ENCODE measurements around the gene BAIAP2. TPM values are rescaled to one million over a fixed set of nuclear protein-coding genes. Genes with fewer than 3 reads are reported as not detected.

The BAIAP2 gene
- total RNA-seq, 1 donor from 2014 or later: 14.4 TPM

DNA sequence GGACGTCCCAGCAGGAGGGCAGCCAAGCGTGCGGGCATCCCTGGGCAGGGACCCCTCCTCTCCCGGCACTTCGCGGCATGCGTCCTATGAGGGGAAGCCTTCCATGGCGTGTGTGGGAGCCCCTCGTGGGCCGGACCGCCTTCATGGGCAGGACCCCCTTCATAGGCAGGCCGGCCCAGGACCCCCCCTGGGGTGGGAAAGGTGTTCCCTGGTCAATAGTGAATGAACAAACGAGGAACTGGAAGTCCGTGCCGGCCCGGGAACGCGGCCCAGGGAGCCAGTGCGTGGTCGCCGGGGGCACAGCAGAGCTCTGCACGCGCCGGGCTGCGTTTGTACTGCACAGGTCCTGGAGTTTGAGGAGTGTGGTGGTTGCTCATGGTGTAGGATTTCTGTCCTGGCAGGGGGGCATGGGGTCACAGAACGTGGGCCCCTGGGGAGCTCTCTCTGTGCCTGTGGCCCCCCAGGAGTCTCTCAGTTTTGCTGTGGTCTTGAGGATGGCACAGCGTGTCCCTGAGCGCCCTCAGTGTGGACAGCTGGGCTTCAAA lies 13.9 kb downstream of the BAIAP2 start:
- intact Hi-C loops (cut with DNase I): no loop called here
- Histone ChIP-seq H3K4me3 (no peak overlapping the region), H3K36me3 (no peaks in the 10 kb centered on the region), H3K9me3 (no peaks in the 10 kb centered on the region), H3K27me3 (no peaks in the 10 kb centered on the region), H3K4me1 (peaks cover 0 to 6% of the 10 kb centered on the region in 2 donors), H3K27ac (no peak overlapping the region)
- TF ChIP-seq, protein P1, sequence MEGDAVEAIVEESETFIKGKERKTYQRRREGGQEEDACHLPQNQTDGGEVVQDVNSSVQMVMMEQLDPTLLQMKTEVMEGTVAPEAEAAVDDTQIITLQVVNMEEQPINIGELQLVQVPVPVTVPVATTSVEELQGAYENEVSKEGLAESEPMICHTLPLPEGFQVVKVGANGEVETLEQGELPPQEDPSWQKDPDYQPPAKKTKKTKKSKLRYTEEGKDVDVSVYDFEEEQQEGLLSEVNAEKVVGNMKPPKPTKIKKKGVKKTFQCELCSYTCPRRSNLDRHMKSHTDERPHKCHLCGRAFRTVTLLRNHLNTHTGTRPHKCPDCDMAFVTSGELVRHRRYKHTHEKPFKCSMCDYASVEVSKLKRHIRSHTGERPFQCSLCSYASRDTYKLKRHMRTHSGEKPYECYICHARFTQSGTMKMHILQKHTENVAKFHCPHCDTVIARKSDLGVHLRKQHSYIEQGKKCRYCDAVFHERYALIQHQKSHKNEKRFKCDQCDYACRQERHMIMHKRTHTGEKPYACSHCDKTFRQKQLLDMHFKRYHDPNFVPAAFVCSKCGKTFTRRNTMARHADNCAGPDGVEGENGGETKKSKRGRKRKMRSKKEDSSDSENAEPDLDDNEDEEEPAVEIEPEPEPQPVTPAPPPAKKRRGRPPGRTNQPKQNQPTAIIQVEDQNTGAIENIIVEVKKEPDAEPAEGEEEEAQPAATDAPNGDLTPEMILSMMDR (IDR thresholded peaks at IDR 0.05): no peak
- no peak for DNase-seq (ENCODE audit: low spot score in 2 of 2)

DNA sequence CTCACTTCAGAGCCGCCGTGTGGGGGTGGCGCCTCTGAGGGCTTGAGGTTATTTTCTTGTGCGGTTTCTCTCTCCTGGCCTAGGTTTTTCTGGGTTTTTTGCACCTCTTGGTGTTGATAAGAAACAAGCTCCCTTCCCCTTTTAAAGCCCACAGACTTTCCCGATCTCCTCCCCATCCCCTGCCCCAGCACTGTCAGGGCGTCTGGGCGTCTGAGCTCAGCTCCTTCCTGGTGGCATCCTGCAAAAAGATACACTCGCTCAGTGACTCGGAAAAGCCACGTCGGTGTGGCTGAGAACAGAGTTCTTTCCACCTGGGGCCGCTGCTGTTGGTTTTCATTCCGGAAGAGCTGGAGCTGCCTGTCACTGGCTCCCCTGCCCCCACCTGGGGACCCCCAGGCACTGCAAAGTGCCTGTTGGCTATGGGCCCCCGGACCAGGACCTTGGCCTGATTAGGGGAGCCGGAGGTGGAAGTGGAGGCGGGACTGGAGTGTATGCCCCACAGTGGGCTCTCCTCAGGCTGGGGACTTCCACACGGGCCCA lies 14.5 kb downstream of the BAIAP2 start:
- DNase-seq (ENCODE audit: low spot score in 2 of 2): no peak
- Histone ChIP-seq H3K4me1 (peaks cover 0 to 6% of the 10 kb centered on the region in 2 donors), H3K9me3 (no peaks in the 10 kb centered on the region), H3K27ac (no peak overlapping the region), H3K36me3 (no peaks in the 10 kb centered on the region), H3K27me3 (no peaks in the 10 kb centered on the region), H3K4me3 (no peak overlapping the region)
- TF ChIP-seq, protein P1 (IDR thresholded peaks at IDR 0.05): no peak
- intact Hi-C loops (cut with DNase I): no loop called here

DNA sequence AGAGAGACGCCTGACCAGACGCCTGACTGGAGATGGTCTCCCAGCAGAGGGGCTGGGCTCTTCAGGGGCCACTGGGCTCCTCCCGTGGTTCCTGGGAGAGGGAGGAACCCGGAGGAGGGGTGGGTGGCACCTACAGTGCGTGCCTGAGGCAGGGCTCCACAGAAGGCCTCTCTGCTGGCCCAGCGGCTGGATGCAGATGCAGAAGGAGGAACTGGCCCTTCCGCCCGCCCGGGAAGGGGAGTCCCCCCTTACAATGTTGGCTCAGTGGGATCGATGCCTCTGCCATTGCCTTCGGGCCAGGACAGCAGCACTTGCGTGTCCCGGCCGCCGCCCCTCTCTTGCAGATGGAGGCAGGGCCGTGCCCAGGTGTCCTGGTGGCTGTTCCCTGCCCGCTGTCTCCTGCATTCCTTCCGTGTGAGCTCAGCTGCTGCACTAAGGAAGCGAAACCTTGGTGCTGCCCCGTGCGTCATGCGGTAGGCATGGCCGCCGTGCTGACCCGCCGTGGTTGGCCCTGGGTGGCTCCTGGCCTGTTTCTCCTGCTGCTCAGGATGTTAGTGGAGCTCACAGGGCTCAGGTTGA lies 15.1 kb downstream of the BAIAP2 start:
- Histone ChIP-seq H3K9me3 (no peaks in the 10 kb centered on the region), H3K4me3 (no peak overlapping the region), H3K4me1 (peaks cover 0 to 2% of the 10 kb centered on the region in 2 donors), H3K27me3 (no peaks in the 10 kb centered on the region), H3K27ac (no peak overlapping the region), H3K36me3 (no peaks in the 10 kb centered on the region)
- intact Hi-C loops (cut with DNase I): no loop called here
- TF ChIP-seq, protein P1 (IDR thresholded peaks at IDR 0.05): no peak
- DNase-seq (ENCODE audit: low spot score in 2 of 2): no peak

DNA sequence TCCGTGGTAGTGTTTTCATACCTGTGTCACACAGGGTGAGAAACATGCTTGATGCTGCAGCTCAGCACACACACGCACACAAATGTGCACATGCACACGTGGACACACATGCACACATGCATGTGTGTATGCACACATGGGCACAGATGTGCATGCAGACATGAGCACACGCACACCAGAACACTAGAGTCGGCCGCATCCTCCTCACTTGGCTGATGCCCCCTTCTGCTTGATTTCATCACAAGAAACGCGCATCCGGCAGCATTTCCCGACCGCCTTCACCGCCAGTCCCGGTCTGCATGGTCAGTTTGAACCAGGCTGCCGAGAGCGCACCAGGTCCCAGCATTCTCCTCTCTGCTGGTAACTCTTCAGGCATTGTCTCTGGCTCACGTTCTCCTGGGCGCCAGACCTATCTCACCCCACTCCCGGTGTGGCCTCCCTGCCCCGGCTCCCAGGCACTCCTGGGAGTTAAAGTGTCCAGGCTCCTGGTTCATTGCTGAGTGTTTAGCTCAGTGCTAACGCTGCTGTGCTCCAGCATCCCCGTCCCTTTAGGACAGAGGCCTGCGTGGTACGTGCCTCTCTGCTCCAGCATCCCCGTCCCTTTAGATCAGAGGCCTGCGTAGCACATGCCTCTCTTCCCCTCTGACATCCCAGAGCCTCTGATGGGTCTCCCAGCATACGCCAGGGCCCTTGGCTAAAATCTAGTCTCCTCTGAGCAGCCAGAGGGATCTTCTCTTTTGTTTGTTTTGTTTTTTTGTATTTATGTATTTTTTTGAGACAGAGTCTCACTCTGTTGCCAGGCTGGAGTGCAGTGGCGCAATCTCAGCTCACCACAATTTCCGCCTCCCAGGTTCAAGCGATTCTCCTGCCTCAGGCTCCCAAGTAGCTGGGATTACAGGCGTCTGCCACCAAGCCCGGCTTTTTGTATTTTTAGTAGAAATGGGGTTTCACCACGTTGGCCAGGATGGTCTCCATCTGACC lies 16.0 kb downstream of the BAIAP2 start:
- H3K4me3 ChIP-seq: no peak overlapping the region
- intact Hi-C loops (cut with DNase I): no loop called here
- H3K36me3 ChIP-seq: no peaks in the 10 kb centered on the region
- TF ChIP-seq, protein P1 (IDR thresholded peaks at IDR 0.05): no peak
- H3K4me1 ChIP-seq: no peaks in the 10 kb centered on the region
- no peaks in the 10 kb centered on the region for H3K27me3 ChIP-seq
- no peak overlapping the region for H3K27ac ChIP-seq
- H3K9me3 ChIP-seq: no peaks in the 10 kb centered on the region
- no peak for DNase-seq (ENCODE audit: low spot score in 2 of 2)

DNA sequence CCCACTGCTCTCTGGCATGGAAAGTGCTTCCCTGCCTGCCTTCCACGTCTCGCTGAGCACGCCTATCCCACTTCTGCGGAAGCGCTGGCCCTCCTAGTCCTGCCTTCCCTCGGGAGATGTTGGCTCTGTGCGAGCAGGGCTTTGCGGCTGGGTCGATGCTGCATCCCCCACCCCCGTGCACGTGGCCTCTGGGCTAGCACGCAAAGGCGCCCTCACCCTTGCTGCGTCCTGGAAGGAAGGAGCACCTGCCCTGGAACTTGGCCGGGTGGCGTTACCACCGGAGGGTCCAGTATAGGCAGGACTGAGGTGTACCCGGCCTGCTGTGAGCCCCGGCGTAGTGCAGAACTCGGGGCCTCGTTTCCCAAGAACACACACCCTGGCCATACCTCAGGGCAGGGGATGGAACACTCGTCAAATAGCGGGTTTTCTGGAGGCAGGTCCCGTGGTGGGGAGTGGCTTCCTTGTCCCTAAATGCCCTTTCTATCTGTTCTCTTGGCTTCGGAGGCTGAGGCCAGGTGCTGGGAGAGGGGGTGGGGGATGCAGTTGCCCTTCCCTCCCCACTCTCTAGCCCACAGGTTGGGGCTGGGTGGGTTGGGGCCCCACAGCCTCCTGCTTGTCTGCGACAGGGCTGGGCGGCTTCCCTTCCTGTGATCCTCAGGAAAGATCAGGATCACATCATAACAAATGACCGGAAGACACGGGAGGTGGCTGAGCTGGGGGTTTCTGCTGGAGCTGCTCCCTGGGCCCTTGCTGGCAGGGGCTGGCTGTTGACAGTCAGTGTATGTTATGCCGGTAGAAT lies 17.4 kb downstream of the BAIAP2 start:
- H3K4me1 ChIP-seq: no peaks in the 10 kb centered on the region
- TF ChIP-seq, protein P1 (IDR thresholded peaks at IDR 0.05): no peak
- DNase-seq (ENCODE audit: low spot score in 2 of 2): no peak
- no peaks in the 10 kb centered on the region for H3K27me3 ChIP-seq
- H3K4me3 ChIP-seq: no peak overlapping the region
- H3K27ac ChIP-seq: no peak overlapping the region
- no peaks in the 10 kb centered on the region for H3K9me3 ChIP-seq
- intact Hi-C loops (cut with DNase I): no loop called here
- H3K36me3 ChIP-seq: no peaks in the 10 kb centered on the region

Measured in ascending aorta (tissue), 2 donors.